OCI-M2 (cell line): ENCODE data around the gene CETN3.

Source experiments
- DNase-seq: peaks from one replicate; lab custom pipeline; 2025; ENCODE audit not compliant: unreplicated experiment; lab: John Stamatoyannopoulos, UW

CETN3 gene

GRCh38 chr5:90409318-90410177 lies at the start of gene CETN3:
TSS of gene CETN3 (minus strand) at chr5:90409756. CDS start at chr5:90409661, 95 bp downstream.
- DNase-seq: peak; percentile 71

- DNase-seq: no peak
Measured at GRCh38 chr5:90446961-90447360, 37.4 kb upstream of the CETN3 start.

- no peak for DNase-seq
Measured at GRCh38 chr5:90440644-90441043, 31.1 kb upstream of the CETN3 start.

DNA sequence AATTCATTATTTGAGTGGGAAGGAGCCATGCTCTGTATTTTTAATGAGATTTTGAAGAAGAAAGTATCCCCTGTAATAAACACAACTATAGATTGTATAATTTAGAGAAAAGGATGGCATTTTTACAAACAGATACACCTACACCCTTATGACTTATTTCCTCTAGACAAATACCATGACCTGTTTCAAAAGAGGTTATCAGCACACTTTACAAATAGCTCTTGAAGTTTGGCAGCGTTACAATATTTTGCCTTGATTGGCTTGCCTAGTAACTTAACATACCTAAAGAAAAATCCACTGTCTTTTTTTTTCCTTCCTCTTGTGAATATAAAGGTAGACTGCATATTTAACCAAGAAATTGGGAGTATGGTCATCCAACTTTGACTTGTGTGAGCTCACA lies 28.5 kb upstream of the CETN3 start:
- no peak for DNase-seq

GRCh38 chr5:90437663-90438062 lies 28.1 kb upstream of the CETN3 start:
- DNase-seq: no peak

DNA sequence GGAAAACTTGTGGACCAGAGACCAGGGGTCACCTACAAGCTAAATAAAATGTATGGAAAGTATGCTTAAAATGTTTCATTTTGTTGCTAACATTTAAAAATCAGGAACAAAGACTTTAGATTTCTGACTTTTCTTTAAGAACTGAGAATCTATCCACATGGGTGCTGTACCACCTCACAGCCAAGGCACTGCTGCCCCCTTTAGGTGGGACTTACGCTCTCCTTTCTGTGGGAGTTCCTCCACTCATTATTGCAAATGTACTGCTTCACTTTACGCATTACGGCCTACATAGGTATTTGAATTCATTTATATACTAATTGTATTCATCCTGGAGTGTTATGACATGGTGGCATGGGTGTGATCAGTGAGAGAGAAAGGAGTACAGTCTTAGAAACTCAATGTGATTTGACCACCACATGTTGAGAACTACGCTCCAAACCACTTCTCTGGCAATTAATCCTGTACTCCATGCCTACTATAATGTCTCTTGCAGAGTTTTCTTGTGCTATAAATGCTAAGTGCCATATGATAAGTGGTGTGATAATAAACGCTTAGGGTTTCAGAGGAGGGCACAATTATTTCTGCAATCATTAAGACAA lies 24.7 kb upstream of the CETN3 start:
- no peak for DNase-seq

DNA sequence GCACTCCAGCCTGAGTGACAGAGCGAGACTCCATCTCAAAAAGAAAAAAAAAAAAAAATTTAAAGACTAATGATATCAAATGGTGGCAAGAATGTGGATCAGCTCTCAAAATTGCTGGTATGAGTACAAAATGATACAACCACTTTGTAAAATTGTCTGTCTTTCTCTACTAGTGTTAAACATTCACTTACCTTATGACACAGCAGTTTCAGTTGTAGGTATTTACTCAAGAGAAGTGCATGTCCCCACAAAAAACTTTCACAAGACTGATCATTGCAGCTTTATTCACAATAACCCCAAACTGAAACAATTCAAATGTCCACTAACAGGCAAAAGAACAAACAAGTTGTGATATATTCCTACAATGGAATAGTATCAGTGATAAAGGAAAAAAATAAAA lies 14.7 kb upstream of the CETN3 start:
- no peak for DNase-seq

- DNase-seq: no peak
Measured at GRCh38 chr5:90421136-90421535, 11.6 kb upstream of the CETN3 start.

GRCh38 chr5:90418214-90418613 lies 8.7 kb upstream of the CETN3 start:
- DNase-seq: no peak

DNA sequence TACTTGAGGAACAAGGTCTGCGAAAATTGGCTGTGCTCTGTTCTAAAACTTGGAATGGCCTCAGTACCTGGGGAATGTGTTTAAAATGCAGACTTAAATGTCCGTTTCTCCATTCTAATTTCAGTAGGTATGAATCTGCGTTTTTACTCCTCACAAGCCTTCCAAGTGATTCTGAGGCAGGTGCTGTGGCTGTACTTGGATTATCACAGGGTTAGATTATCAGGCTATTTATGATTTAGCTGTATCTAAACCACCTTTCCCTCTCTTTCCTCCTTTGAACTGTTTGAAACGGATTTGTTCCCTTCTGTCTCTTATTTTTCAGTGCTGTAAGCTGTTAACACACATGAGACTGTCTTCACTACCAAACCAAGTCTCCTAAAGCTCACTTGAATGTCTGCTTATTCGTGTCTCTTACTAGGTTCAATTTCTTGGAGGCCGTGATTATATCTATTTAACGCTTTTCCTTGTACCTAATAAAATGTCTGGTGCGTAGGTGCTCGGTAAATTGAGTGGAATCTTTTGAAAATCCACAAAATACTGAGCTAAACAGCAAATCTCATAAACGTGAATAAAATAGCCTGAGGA lies 714 bp upstream of the CETN3 start:
- no peak for DNase-seq

GRCh38 chr5:90408571-90409317 lies 812 bp downstream of the CETN3 start:
- no peak for DNase-seq

DNA sequence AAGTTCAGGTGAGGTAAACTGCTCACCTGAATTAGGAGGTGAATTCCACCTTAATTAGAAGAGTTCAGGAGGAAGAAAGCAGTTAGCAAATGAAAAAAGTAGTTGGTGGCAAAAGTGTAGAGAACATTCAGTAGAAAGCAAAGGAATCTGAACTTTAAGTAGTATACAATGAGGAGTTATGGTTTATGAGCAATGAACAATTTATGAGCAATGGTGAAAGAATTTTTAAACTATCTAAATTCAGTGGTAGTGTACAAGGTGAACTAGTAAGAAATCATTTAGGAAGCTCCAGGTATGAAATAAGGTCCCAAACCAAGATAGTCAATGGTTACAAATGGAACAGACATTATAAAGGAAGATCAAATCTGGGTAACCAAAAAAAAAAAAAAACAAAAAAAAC lies 3.1 kb downstream of the CETN3 start:
- DNase-seq: no peak

DNA sequence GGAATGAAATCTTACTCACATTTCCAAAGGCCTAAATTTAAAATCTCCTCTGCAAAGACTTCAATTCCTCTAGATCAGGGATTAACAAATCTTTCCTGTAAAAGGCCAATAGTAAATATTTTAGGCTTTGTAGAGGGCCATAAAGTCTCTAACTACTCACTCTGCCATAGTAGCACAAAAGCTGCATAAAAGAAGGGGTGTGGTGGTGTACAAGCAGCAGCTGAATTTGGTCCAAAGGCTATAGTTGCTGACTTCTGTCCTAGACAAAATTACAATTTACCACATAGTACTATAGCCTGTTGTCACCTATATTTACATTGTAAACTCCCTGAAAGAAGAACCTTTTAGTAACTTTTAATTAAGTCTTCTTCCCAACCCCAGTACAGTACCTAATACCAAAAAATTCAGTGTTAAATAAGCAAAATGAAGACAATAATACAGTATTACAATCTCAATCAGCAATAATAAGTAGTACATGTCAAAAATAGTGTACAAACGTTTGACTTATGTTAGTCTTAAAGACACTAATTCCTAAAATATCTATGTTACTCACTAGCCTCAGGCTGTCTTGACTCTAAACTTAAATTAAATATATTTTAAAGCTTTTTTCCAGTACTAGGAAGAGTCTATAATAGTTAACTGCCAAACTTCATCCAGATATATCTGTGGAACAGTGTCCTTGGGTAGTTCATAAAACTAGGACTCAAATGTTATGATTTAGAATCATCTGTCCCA lies 6.9 kb downstream of the CETN3 start:
- DNase-seq: no peak

- no peak for DNase-seq
Measured at GRCh38 chr5:90399251-90399650, 10.3 kb downstream of the CETN3 start.

DNA sequence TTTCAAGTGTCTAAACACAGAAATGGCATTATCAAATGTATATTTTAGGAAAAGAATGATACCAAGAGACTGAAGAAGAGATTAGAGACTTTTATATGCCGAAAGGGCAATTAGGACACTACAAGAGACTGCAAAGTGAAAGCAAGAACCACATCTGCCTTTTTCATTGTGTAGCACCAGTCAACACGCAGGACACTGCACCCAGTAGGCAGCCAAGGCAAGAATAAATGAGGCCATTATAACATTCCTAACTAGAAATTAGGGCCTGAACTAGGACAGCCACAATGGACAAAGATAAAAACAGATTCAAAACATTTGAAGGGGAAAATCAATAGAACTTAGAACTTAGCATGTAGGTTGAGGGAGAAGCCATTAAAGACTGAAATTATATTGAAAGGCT lies 10.8 kb downstream of the CETN3 start:
- no peak for DNase-seq

DNA sequence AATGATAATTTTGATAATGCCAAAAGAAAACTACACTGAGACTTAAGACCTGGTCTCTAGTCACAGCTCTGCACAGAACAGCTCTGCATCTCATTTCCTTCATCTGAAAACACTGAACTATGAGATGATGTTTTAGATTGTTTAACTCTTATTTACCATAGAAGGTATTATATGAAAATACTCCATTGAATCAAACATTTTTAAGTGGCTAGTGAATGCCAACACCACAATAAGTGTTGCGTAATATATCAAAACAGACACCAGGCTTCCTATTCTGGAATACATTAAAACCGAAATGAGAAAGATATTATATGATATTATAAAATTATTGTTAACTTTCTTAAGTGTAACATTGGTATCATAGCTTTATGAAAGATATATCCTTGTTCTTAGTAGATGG lies 14.6 kb downstream of the CETN3 start:
- DNase-seq: no peak

- no peak for DNase-seq
Measured at GRCh38 chr5:90390928-90391327, 18.6 kb downstream of the CETN3 start.

- DNase-seq: no peak
Measured at GRCh38 chr5:90390326-90390725, 19.2 kb downstream of the CETN3 start.

GRCh38 chr5:90387508-90387907 lies 22.0 kb downstream of the CETN3 start:
- no peak for DNase-seq

- no peak for DNase-seq
Measured at GRCh38 chr5:90386099-90386710, 23.4 kb downstream of the CETN3 start.
